ENCODE data around the gene TMEM120A.
"Not testable (repeated sequence)": the region's sequence is repeated elsewhere in the genome, so short reads cannot be mapped to it uniquely, and the experiment has no call there.

TMEM120A gene

DNA sequence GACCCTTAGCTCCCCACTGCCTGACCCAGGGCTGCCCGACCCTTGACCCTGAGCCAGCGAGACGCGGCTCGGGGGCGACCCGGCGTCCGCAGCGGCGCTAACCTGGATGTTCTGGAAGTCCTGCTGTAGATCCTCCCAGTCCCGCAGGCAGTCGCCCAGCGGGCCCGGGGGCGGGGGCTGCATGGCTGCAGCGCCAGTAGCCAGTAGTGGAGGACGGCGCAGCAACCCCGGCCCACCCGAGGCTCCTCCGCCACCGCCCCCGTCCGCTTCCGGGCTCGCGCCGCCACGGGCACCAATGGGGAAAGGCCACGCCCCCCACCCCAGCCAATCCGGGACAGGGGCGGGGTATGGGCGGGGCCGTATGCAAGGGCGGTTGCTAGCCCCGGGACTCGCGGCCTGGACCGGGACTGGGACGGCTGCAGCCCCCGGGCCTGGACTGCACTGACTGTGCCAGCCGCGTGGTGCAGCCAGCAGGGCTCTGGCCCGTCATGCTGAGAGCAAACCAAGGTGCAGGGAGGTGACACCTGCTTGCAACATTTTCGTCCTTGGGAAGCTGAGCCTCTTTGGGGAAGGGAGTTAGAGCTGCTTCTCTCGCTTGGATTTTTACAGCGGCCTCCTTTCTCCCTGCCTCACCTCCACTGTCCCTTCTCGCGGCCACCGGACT lies at the start of gene TMEM120A:
TSS of gene TMEM120A (minus strand) at position 208 of the 664 bp plus-strand sequence. CDS start at position 183, 25 bp downstream.
- DNase-seq = peak; percentile 92 to 96
- TF ChIP-seq POLR2A (IDR thresholded peaks at IDR 0.05; ENCODE audit: low read length) (peak; percentile 51), GATA1 (IDR thresholded peaks at IDR 0.05; ENCODE audit: low read depth, low read length) (no peak)

DNA sequence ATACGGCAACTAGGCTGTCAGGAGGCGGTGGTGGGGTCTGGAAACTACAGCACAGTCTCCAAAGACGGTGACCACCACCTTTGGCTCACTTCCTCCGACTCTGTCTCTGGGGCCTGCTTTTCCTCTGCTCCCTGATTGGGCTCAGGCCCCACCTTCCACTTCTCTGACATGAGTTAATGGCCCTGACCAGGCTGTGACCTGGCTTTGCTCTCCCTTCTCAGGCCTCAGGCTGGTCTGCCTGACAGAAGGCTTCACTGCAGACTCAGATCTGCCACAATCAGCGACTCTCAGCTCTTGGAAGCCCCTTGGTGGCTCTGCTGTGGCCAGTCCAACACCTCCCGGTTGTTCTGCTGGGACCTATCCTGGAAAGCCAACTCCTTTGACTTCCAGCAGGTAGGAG lies 45.7 kb upstream of the TMEM120A start:
- TF ChIP-seq GATA1 (IDR thresholded peaks at IDR 0.05; ENCODE audit: low read depth, low read length) = no peak
- TF ChIP-seq POLR2A (IDR thresholded peaks at IDR 0.05; ENCODE audit: low read length) = no peak

DNA sequence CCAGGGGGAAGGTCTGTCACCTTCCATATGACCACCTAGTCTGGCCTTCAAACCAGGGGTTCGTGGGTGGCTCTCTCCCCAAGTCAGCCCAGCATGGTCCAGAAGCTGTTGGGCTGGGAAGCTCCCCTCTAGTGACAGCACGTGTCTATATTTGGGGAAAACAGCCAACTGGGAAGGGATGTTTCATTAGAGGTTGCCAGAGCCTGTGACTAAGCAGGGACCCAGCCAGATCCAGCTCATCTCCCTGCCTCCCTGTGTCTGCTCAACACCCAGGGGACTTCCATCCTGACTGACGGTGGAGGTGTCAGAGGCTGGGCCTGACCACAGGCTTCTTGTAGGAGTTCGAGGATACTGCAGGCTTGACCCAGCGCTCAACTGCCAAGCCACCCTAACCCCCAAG lies 42.9 kb upstream of the TMEM120A start:
- DNase-seq = no peak
- TF ChIP-seq POLR2A (IDR thresholded peaks at IDR 0.05; ENCODE audit: low read length) = no peak
- TF ChIP-seq GATA1 (IDR thresholded peaks at IDR 0.05; ENCODE audit: low read depth, low read length) = no peak

More for the DNA sequence above, 45.7 kb upstream of the TMEM120A start:
- DNase-seq = no peak

DNA sequence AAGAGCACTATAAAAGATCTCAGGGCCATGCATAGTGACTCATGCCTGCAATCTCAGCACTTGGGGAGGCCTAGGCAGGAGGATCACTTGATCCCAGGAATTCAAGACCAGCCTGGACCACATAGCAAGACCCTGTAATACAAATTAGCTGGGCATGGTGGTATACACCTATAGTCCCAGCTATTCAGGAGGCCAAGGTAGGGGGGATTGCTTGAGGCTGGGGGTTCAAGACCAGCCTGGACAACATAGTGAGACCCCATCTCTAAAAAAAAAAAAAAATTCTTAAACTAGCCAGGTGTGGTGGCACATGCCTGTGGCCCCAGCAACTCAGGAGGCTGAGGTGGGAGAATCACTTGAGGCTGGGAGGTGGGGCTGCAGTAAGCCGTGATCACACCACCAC lies 37.6 kb upstream of the TMEM120A start:
- DNase-seq = no peak
- no peak for TF ChIP-seq POLR2A (IDR thresholded peaks at IDR 0.05; ENCODE audit: low read length)

DNA sequence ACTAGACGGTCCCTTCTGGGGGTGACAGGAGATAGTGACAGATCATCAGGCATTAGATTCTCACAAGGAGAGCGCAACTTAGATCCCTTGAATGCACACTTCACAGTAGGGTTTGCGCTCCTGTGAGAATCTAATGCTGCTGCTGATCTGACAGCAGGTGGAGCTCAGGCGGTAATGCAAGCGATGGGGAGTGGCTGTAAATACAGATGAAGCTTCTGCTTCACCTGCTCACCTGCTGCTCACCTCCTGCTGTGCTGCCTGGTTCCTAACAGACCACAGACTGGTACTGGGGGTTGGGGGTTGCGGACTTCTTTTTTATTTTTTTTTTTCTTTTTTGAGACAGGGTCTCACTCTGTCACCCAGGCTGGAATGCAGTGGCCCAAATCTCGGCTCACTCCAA lies 35.3 kb upstream of the TMEM120A start:
- not testable (repeated sequence) for DNase-seq

DNA sequence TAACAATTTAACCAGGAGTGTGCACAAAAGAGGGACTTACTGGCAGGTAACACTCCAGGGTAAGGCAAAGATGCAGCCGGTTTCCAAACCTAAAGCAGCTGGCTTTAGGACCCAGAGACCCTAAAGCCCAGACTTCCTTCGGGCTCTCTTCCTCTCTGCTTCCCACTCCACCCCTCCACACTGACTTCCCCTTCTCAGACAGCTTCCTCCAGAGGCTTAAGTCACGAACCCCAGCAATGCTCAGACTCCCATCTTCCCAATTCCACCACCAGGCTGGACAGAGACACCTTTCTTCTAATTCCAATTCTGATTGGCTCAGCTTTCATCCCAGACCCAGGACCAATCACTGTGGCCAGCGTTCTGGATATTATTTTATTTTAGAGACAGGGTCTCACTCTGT lies 28.6 kb upstream of the TMEM120A start:
- DNase-seq = no peak
- TF ChIP-seq POLR2A (IDR thresholded peaks at IDR 0.05; ENCODE audit: low read length) = no peak
- no peak for TF ChIP-seq GATA1 (IDR thresholded peaks at IDR 0.05; ENCODE audit: low read depth, low read length)

DNA sequence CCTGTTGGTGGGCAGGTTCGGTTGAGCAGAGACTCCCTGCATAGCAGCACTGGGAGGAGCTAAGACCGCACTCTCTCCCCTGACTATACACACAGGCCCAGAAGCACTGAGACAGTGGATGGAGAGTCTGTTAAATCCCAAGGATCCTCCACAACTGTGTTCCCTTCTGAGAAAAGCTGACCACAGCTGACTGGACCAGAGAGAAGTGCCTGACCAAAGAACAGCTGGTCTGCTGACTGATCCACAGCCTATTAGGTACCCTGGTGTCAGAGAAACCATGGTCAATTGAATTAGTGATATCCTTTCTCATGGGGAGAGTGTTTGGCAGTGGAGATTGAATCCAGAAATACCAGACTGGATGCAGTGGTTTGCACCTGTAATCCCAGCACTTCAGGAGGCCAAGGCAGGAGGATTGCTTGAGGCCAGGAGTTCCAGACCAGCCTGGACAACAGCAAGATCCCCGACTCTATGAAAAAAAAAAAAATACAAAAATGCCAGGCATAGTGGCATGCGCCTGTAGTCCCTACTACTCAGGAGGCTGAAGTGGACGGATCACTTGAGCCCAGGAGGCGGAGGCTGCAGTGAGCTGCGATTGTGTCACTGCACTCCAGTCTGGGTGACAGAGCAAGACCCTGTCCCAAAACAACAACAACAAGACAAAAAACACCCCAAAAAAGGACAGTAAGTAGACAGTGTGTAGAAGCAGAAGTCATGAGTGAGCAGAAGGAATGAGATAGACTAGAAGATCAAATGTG lies 27.8 kb upstream of the TMEM120A start:
- no peak for DNase-seq

DNA sequence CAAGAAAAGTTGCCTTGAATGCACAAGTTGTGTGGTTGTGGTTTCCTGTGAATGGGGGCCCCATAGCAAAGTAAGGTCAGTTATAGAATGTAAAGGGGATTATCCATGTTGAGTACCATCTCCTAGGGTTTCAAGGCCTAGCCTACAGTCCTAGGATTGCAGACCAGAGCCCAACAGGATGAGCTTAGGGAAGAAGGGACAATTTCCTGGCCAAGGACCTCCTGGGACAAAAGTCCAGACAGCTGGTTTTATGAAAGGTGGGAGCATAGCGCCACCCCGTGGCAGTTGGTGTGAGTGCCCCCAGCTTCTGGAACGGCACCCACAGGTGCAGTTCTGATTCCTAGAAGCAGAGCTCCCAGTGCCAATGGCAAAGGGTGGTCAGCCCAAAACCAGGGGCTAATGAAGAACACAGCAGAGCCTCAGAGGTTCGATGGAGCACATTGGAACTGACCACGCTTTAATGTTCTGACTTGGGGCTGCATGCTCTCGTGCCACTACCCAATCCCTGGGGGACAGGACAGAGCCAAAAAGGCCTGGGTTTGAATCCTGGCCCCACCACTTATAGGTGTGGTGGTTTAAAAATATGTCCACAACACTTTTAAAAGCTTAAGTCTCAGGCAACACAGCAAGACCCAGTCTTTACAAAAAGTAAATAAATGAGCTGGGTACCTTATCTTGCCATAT lies 25.8 kb upstream of the TMEM120A start:
- TF ChIP-seq POLR2A (IDR thresholded peaks at IDR 0.05; ENCODE audit: low read length) (no peak), GATA1 (IDR thresholded peaks at IDR 0.05; ENCODE audit: low read depth, low read length) (no peak)
- peak; percentile 70 to 88 for DNase-seq

More for the DNA sequence above, 27.8 kb upstream of the TMEM120A start:
- TF ChIP-seq GATA1 (IDR thresholded peaks at IDR 0.05; ENCODE audit: low read depth, low read length) (no peak), POLR2A (IDR thresholded peaks at IDR 0.05; ENCODE audit: low read length) (no peak)

DNA sequence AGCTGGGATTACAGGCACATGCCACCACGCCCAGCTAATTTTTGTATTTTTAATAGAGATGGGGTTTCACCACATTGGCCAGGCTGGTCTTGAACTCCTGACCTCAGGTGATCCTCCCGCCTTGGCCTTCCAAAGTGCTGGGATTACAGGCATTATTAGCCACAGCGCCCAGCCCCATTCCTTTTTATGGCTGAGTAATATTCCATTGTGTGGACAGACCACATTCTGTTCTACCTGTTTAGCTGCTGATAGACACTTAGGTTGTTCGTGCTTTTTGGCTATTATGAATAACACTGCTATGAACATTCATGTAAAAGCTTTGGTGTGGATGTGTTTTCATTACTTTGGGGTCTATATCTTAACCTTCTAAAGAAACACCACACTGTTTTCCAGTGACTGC lies 24.1 kb upstream of the TMEM120A start:
- not testable (repeated sequence) for DNase-seq

DNA sequence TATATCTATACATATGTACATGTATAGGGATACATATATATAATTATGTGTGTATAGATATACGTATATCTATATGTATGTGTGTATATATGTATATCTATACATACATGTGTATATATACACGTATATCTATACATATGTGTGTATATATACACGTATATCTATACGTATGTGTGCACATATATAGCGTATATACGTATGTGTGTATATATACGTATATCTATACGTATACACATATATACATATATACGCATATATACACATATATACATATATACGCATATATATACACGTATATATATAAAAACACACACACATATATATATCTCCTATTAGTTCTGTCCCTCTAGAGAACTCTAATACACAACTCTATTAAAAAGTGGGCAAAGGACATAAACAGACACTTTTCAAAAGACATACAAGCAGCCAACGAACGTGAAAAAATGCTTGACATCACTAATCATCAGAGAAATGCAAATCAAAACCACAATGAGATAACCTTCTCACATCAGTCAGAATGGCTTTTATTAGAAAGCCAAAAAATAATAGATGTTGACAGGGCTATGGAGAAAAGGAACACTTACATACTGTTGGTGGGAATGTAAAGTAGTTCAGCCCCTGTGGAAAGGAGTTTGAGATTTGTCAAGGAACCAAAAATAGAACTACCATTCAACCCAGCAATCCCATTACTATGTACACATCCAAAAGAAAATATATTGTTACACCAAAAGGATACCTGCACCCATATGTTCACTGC lies 22.0 kb upstream of the TMEM120A start:
- TF ChIP-seq POLR2A (IDR thresholded peaks at IDR 0.05; ENCODE audit: low read length) (no peak), GATA1 (IDR thresholded peaks at IDR 0.05; ENCODE audit: low read depth, low read length) (no peak)
- no peak for DNase-seq

DNA sequence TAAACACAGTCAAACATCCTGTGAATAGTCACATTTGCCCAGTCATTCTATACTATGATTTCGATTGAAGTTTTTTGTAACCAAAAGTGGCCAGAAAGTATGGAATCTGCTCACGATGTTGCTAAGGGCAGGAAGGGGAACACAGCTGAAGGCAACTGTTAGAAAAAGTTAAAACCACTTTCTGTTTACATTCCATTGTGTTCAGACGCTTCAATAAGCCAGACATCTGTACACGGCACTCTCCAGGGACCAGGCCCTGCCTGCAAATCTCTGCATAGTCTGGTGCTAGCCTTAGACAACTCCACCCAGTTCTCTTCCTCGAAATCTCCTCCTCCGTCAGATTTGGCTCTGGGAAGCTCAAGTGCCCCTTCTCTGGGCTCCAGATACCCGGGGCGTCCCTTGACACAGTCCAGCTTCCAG lies 17.1 kb upstream of the TMEM120A start:
- TF ChIP-seq POLR2A (IDR thresholded peaks at IDR 0.05; ENCODE audit: low read length) = no peak
- no peak for DNase-seq

DNA sequence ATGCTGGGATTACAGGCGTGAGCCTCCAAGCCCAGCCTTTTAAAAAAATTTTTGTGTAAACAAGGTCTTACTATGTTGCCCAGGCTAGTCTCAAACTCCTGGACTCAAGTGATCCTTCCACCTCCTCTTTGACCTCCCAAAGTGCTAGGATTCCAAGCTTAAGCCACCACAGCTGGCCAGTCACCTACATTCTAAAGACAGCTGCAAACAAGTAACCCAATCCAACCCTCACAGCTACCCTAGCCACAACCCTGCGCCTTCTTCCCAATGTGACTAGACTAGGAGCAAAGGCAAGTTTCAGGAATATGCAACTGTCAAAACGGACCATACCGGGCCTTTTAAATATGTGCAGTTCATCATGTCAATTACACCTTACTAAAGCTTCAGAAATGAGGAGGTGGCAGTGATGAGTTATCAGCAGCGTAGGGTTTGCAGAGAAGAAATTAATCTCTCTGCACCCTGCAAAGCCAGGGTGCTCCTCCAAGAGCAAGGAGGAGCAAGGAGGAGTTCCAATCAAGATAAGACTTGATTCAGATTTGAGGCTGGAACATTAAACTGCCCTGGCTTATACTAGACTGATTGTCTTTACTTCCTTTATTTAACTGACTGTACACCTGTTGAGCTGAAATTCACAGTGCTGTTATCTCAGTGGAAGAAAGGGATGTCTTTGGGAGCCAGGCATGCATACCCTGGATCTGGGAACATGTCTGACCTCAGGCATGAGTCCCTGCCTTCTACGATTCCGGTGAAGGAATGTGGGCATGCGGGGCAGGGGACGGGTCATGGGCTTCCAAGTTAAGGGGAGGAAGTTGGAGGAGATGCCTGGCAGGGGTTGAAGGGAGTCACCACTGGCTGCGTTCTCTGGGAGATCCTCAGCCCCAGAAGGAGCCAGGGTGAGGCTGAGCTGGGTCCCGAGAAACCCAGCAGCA lies 15.5 kb upstream of the TMEM120A start:
- no peak for DNase-seq
- TF ChIP-seq GATA1 (IDR thresholded peaks at IDR 0.05; ENCODE audit: low read depth, low read length) = no peak
- no peak for TF ChIP-seq POLR2A (IDR thresholded peaks at IDR 0.05; ENCODE audit: low read length)

DNA sequence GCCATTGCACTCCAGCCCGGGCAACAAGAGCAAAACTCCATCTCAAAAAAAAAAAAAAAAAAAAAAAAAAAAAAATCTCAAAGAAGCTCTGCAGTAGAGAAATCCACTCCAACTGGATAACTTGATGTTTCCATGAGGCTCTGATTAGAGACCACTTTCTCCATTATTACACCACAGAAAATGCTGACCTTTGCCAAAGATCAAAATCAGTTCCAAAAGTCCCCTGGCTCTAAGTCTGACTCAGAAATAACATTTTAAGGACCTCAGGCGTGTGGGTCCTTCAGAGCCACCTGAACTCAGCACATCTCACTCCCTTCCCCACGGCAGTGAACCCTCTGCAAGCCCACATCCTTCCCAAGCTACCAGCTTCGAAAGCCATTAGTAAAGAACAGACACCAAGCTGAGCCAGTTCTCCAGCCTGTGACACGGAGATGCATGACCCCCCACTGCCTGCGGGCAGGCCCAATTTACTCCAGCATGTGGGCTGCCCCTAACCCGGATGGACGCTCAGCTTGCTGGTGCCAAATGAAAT lies 13.8 kb upstream of the TMEM120A start:
- TF ChIP-seq GATA1 (IDR thresholded peaks at IDR 0.05; ENCODE audit: low read depth, low read length) = no peak
- no peak for TF ChIP-seq POLR2A (IDR thresholded peaks at IDR 0.05; ENCODE audit: low read length)
- DNase-seq = no peak

DNA sequence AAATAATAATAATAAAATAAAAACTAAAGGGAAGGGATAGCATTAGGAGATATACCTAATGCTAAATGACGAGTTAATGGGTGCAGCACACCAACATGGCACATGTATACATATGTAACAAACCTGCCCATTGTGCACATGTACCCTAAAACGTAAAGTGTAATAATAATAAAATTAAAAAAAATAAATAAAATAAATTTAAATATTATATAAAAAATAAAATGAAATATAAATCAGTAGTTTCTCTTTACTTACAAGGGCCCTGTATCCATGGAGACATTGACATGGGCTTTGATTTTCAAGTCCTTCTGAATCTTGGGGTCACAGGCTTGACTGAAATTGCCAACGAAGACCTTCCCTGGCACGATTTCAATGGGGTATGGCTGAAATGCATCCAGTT lies 10.6 kb upstream of the TMEM120A start:
- not testable (repeated sequence) for DNase-seq

Measured in erythroblast (primary cell).